WTC11 (cell line): Measurements from ENCODE around the gene SPEM3.
"Not testable (repeated sequence)": the region's sequence is repeated elsewhere in the genome, so short reads cannot be mapped to it uniquely, and the experiment has no call there.

Experiments used
- ATF2 ChIP-seq: sonication (generic); formaldehyde crosslinking; IDR thresholded peaks from 2 replicates; pipeline ENCODE4 v1.8.1; 2022; ENCODE audit warnings: low read depth, missing genetic modification reagents, borderline replicate concordance
- ATF3 ChIP-seq: sonication (generic); formaldehyde crosslinking; conservative IDR thresholded peaks from 2 replicates; pipeline ENCODE4 v1.8.1; 2022; ENCODE audit warnings: mild to moderate bottlenecking, missing genetic modification reagents
- CREB1 ChIP-seq: sonication (generic); formaldehyde crosslinking; IDR thresholded peaks from 2 replicates; pipeline ENCODE4 v1.8.0; 2023; ENCODE audit warnings: mild to moderate bottlenecking, missing genetic modification reagents
- CTCF ChIP-seq: fragments of 200-600 bp; IDR thresholded peaks from 2 replicates; pipeline ENCODE4 v1.8.0; 2022; ENCODE audit warnings: antibody characterized with exemption
- FOXK1 ChIP-seq: sonication (generic); formaldehyde crosslinking; IDR thresholded peaks from 2 replicates; pipeline ENCODE4 v1.8.0; 2022; ENCODE audit warnings: mild to moderate bottlenecking, moderate library complexity, missing genetic modification reagents
- FOXP4 ChIP-seq: sonication (generic); formaldehyde crosslinking; IDR thresholded peaks from 2 replicates; pipeline ENCODE4 v1.8.0; 2022; ENCODE audit warnings: mild to moderate bottlenecking, missing genetic modification reagents
- JUN ChIP-seq: sonication (generic); formaldehyde crosslinking; IDR thresholded peaks from 2 replicates; pipeline ENCODE4 v1.8.0; 2023; ENCODE audit warnings: mild to moderate bottlenecking, missing genetic modification reagents
- KAT7 ChIP-seq: sonication (generic); formaldehyde crosslinking; IDR thresholded peaks from 2 replicates; pipeline ENCODE4 v1.8.1; 2023; ENCODE audit warnings: missing genetic modification reagents, mild to moderate bottlenecking, borderline replicate concordance
- MAX ChIP-seq: sonication (generic); formaldehyde crosslinking; IDR thresholded peaks from 2 replicates; pipeline ENCODE4 v1.8.0; 2022; ENCODE audit warnings: mild to moderate bottlenecking, missing genetic modification reagents
- NR2C2 ChIP-seq: sonication (generic); formaldehyde crosslinking; IDR thresholded peaks from 2 replicates; pipeline ENCODE4 v1.8.0; 2022; ENCODE audit warnings: mild to moderate bottlenecking, missing genetic modification reagents
- ZNF232 ChIP-seq: sonication (generic); formaldehyde crosslinking; IDR thresholded peaks from 2 replicates; pipeline ENCODE4 v1.8.0; 2022; ENCODE audit warnings: mild to moderate bottlenecking, missing genetic modification reagents
- ZNF425 ChIP-seq: fragments of 250-450 bp; sonication (Bioruptor Pico); conservative IDR thresholded peaks from 2 replicates; pipeline ENCODE4 v1.9.0; 2021; ENCODE audit warnings: mild to moderate bottlenecking

- not testable (repeated sequence) for TF ChIP-seq FOXP4 (CRISPR knock-in tag); MAX; JUN (CRISPR knock-in tag); CREB1 (CRISPR knock-in tag); CTCF; KAT7 (CRISPR knock-in tag); NR2C2; ATF2; ZNF232; ZNF425 (CRISPR knock-in tag); ATF3 (CRISPR knock-in tag); FOXK1 (CRISPR knock-in tag)
These were observed 52.6 kb downstream of the SPEM3 start, which contains the start of gene SLC35G6 for GRCh38 chr17:7481275-7481674.
